Kidney (tissue), 22 donors: ENCODE measurements around the gene OARD1. TPM values are rescaled to one million over a fixed set of nuclear protein-coding genes. Genes with fewer than 3 reads are reported as not detected.
"Not testable (repeated sequence)": the region's sequence is repeated elsewhere in the genome, so short reads cannot be mapped to it uniquely, and the experiment has no call there.

Experiments
- DNase-seq, 5 donors: peaks; one replicate each; pipeline ENCODE4 v3.0.0-alpha.2; 2013 to 2020
- FAIRE-seq: peaks from 2 replicates; lab custom pipeline; 2012; peaks lifted over from hg19 to GRCh38; lab: Jason Lieb, UNC
- H3K27ac ChIP-seq, 2 donors: one replicate each; pipeline ENCODE4 v1.7.0; 2013; ENCODE audit warnings: low read depth in 2 of 2, low read length in 2 of 2, inconsistent platforms in 1 of 2
- H3K27me3 ChIP-seq: one replicate; pipeline ENCODE4 v1.7.1; 2013; ENCODE audit warnings: low read length, inconsistent platforms; ENCODE audit not compliant: control insufficient read depth, insufficient read depth
- H3K36me3 ChIP-seq, 3 donors: one replicate each; pipeline versions ENCODE4 v1.7.0 to v1.7.1; 2013; ENCODE audit warnings: low read length in 3 of 3, control low read depth in 1 of 3, inconsistent platforms in 1 of 3; ENCODE audit not compliant: insufficient read depth in 3 of 3, control insufficient read depth in 2 of 3
- H3K4me1 ChIP-seq, 3 donors: one replicate each; pipeline versions ENCODE4 v1.7.0 to v1.7.1; 2013; ENCODE audit warnings: low read length in 3 of 3, inconsistent platforms in 1 of 3, low read depth in 1 of 3; ENCODE audit not compliant: control insufficient read depth in 2 of 3, insufficient read depth in 2 of 3
- H3K4me3 ChIP-seq, 3 donors: one replicate each; pipeline versions ENCODE4 v1.7.0 to v1.8.1; 2013; ENCODE audit warnings: low read length in 3 of 3, control low read depth in 1 of 3, inconsistent platforms in 1 of 3
- H3K9ac ChIP-seq, 3 donors: one replicate each; pipeline versions ENCODE4 v1.7.0 to v1.7.1; 2013; ENCODE audit warnings: low read length in 3 of 3, control low read depth in 1 of 3, inconsistent platforms in 1 of 3
- H3K9me3 ChIP-seq, 3 donors: one replicate each; pipeline versions ENCODE4 v1.7.0 to v1.7.1; 2013; ENCODE audit warnings: low read length in 3 of 3, control low read depth in 1 of 3, inconsistent platforms in 1 of 3; ENCODE audit not compliant: control insufficient read depth in 2 of 3, insufficient read depth in 1 of 3
- CTCF ChIP-seq: IDR thresholded peaks from 3 replicates; pipeline ENCODE4 v1.5.1; 2012; ENCODE audit warnings: mild to moderate bottlenecking, moderate library complexity, borderline replicate concordance; ENCODE audit not compliant: insufficient read depth; ENCODE audit errors: extremely low read depth
- intact Hi-C: fragments of 100-400 bp; cut with DNase I; formaldehyde crosslinking; loops from one replicate; pipeline ENCODE4 v1.11.1; 2022
- long read RNA-seq, 10 donors: library from polyadenylated mRNA in 1 of 10; unstranded in 1 of 10; transcript quantifications; one replicate each; pipeline ENCODE4 v2.0.0 and lab custom pipeline, GENCODE V29; 2021 to 2026
- polyA plus RNA-seq: library from polyadenylated mRNA; stranded (reverse); fragments of 350-450 nt; fragmentation: Illumina TruSeq; extraction: RNeasy Lipid Tissue Mini Kit (QIAGEN cat#74804); gene quantifications from one replicate; pipeline ENCODE4 v1.2.3, GENCODE V29; 2014; ENCODE audit warnings: low read depth, low replicate concordance; ENCODE audit not compliant: insufficient read depth
- total RNA-seq: library from RNA; stranded (reverse); fragmentation: NEBNext Ultra II Directional; extraction: Animal tissue kit (Norgen Biotek cat#: 25700); gene quantifications from one replicate; pipeline ENCODE4 v1.2.1, GENCODE V29; 2021
- donor health status: control.
- donor health status: control.
- donor health status: control.
- donor health status: control.
- donor health status: control.
- donor health status: DM: yes; HTN: yes; CAD: no.
- donor health status: Normal renal cell carcinoma (clear cell type).

The OARD1 gene
- total RNA-seq (35.9 TPM), polyA plus RNA-seq (62.6 TPM)
- long read RNA-seq, donor 1, partial matches to known transcripts: 6 of 14 reads
- long read RNA-seq, donor 1, other reads (novel, unspliced or antisense): 0 of 14 reads
- long read RNA-seq, donor 2, partial matches to known transcripts: 21 of 34 reads
- long read RNA-seq, donor 2, other reads (novel, unspliced or antisense): 5 of 34 reads
- long read RNA-seq, donor 3, transcript OARD1-210 (6 exons, 3,330 nt): major isoform, 13 of 37 reads
- long read RNA-seq, donor 3, transcript OARD1-202 (6 exons, 1,337 nt): minor isoform, 5 of 37 reads
- long read RNA-seq, donor 3, partial matches to known transcripts: 8 of 37 reads
- long read RNA-seq, donor 3, other reads (novel, unspliced or antisense): 0 of 37 reads
- long read RNA-seq, donor 4, transcript OARD1-210 (6 exons, 3,330 nt): major isoform, 7 of 13 reads
- long read RNA-seq, donor 4, partial matches to known transcripts: 0 of 13 reads
- long read RNA-seq, donor 4, other reads (novel, unspliced or antisense): 0 of 13 reads
- long read RNA-seq, donor 5, partial matches to known transcripts: 0 of 1 reads
- long read RNA-seq, donor 5, other reads (novel, unspliced or antisense): 0 of 1 reads
- long read RNA-seq, donor 6, transcript OARD1-202 (6 exons, 1,337 nt): major isoform, 11 of 55 reads
- long read RNA-seq, donor 6, transcript OARD1-208 (3 exons, 704 nt): minor isoform, 6 of 55 reads
- long read RNA-seq, donor 6, transcript OARD1-210 (6 exons, 3,330 nt): minor isoform, 9 of 55 reads
- long read RNA-seq, donor 6, partial matches to known transcripts: 18 of 55 reads
- long read RNA-seq, donor 6, other reads (novel, unspliced or antisense): 0 of 55 reads
- long read RNA-seq, donor 7, partial matches to known transcripts: 1 of 12 reads
- long read RNA-seq, donor 7, other reads (novel, unspliced or antisense): 1 of 12 reads
- long read RNA-seq, donor 8, partial matches to known transcripts: 6 of 16 reads
- long read RNA-seq, donor 8, other reads (novel, unspliced or antisense): 0 of 16 reads
- long read RNA-seq, donor 9, partial matches to known transcripts: 5 of 9 reads
- long read RNA-seq, donor 9, other reads (novel, unspliced or antisense): 0 of 9 reads
- long read RNA-seq, donor 10, partial matches to known transcripts: 0 of 5 reads
- long read RNA-seq, donor 10, other reads (novel, unspliced or antisense): 0 of 5 reads

- H3K36me3 ChIP-seq: peaks cover 0 to 10% (median 2%) of the 10 kb centered on the region in 3 donors
- intact Hi-C loops: no loop called here
- DNase-seq (peak; percentile 100), FAIRE-seq (no peak)
- no peak for TF ChIP-seq CTCF
- no peaks in the 10 kb centered on the region for H3K9me3 ChIP-seq
- H3K27me3 ChIP-seq: no peaks in the 10 kb centered on the region
- peak within 1 kb of the TSS; percentile 99 to 100 for H3K27ac ChIP-seq
- H3K4me1 ChIP-seq: peaks cover 8 to 13% (median 9%) of the 10 kb centered on the region in 3 donors
- H3K4me3 ChIP-seq: peak within 1 kb of the TSS; percentile 92 to 98 (median 93)
- H3K9ac ChIP-seq: peak within 1 kb of the TSS; percentile 98
These were observed at the start of gene OARD1 for GRCh38 chr6:41071923-41072835. OARD1 (minus strand) TSS chr6:41072356; CDS start chr6:41071634, 722 bp downstream.

GRCh38 chr6:41120058-41120457 lies 47.9 kb upstream of the OARD1 start:
- Histone ChIP-seq H3K4me1 (no peaks in the 10 kb centered on the region), H3K36me3 (peaks cover 0 to 10% (median 0%) of the 10 kb centered on the region in 3 donors), H3K9me3 (no peaks in the 10 kb centered on the region), H3K27me3 (no peaks in the 10 kb centered on the region), H3K27ac (no peak overlapping the region), H3K9ac (no peak overlapping the region), H3K4me3 (no peak overlapping the region)
- TF ChIP-seq CTCF: no peak
- DNase-seq: no peak
- intact Hi-C loops: no loop called here
- no peak for FAIRE-seq

GRCh38 chr6:41119508-41119907 lies 47.4 kb upstream of the OARD1 start:
- no peak for TF ChIP-seq CTCF
- no peaks in the 10 kb centered on the region for H3K27me3 ChIP-seq
- H3K36me3 ChIP-seq: peaks cover 0 to 8% (median 0%) of the 10 kb centered on the region in 3 donors
- H3K4me1 ChIP-seq: no peaks in the 10 kb centered on the region
- no peak for FAIRE-seq
- no peak overlapping the region for H3K27ac ChIP-seq
- no peaks in the 10 kb centered on the region for H3K9me3 ChIP-seq
- H3K4me3 ChIP-seq: no peak overlapping the region
- no peak for DNase-seq
- H3K9ac ChIP-seq: no peak overlapping the region
- intact Hi-C loops: no loop called here

- H3K4me1 ChIP-seq, DNase-seq, H3K36me3 ChIP-seq, H3K27me3 ChIP-seq, FAIRE-seq, H3K9ac ChIP-seq, H3K4me3 ChIP-seq, H3K27ac ChIP-seq, H3K9me3 ChIP-seq, intact Hi-C loops: not testable (repeated sequence)
These were observed 42.9 kb upstream of the OARD1 start for GRCh38 chr6:41115027-41115426.
